ENCODE results near the gene DNAJC18. TPM values are rescaled to one million over a fixed set of nuclear protein-coding genes. Genes with fewer than 3 reads are reported as not detected.
A peak's percentile ranks its signal among the peaks of the same experiment; 100 is the strongest.
"Not testable (repeated sequence)": the region's sequence is repeated elsewhere in the genome, so short reads cannot be mapped to it uniquely, and the experiment has no call there.

Gene DNAJC18
- total RNA-seq, 1 experiment from 2014 or later: 4.4 TPM

- no peaks in the 10 kb centered on the region for H3F3A ChIP-seq (ENCODE audit: low read length, unreplicated experiment)
- no peaks in the 10 kb centered on the region for H4K20me1 ChIP-seq (ENCODE audit: low read length)
- peaks cover 20% of the 10 kb centered on the region for H3K4me1 ChIP-seq (ENCODE audit: insufficient read depth, low read length)
- TF ChIP-seq CTCF (conservative IDR thresholded peaks at IDR 0.05; ENCODE audit: low read depth, low read length) (0 out of 2 replicates have a peak, but pooled peaks have one; percentile 15), EZH2 (IDR thresholded peaks at IDR 0.05; ENCODE audit: low read length, unreplicated experiment) (no peak)
- no peaks in the 10 kb centered on the region for H3K9me2 ChIP-seq (replicated peaks; ENCODE audit: low read length)
- H3K9ac ChIP-seq (ENCODE audit: low read length): peak overlapping the region; percentile 52
- POLR2A ChIA-PET (ENCODE audit: unreplicated experiment): interaction anchor here (0.7 kb wide), 1 partner anchor 68 kb away, joined by 3 read pairs; no protein-coding TSS in a partner anchor
- ATAC-seq: peak; percentile 30
- H3K4me3 ChIP-seq (ENCODE audit: low read length): peak overlapping the region; percentile 53
- no peaks in the 10 kb centered on the region for H3K9me3 ChIP-seq (ENCODE audit: low read length)
- intact Hi-C loops (cut with micrococcal nuclease): no loop called here
- peak overlapping the region; percentile 77 for H3K4me2 ChIP-seq (ENCODE audit: low read length)
- CTCF ChIA-PET: no interaction called here
- no TSS peak for BruUV-seq (replicated peaks)
- H3K27ac ChIP-seq (ENCODE audit: low read length): peak overlapping the region; percentile 90
- H3K79me2 ChIP-seq (ENCODE audit: low read length): no peaks in the 10 kb centered on the region
- no peaks in the 10 kb centered on the region for H3K36me3 ChIP-seq (ENCODE audit: low read depth, low read length)
- peak overlapping the region; percentile 80 for H2AFZ ChIP-seq (ENCODE audit: low read length)
- no peak for DNase-seq
- no peaks in the 10 kb centered on the region for H3K27me3 ChIP-seq (ENCODE audit: low read length)
Observed at GRCh38 chr5:139481580-139482049, 42.3 kb upstream of the DNAJC18 start.

- TF ChIP-seq CTCF (conservative IDR thresholded peaks at IDR 0.05; ENCODE audit: low read depth, low read length) (no peak), EZH2 (IDR thresholded peaks at IDR 0.05; ENCODE audit: low read length, unreplicated experiment) (no peak), EZH2phosphoT487 (IDR thresholded peaks at IDR 0.05; ENCODE audit: borderline replicate concordance, low read length) (no peak)
- no peak for DNase-seq
- Histone ChIP-seq H3F3A (ENCODE audit: low read length, unreplicated experiment) (no peaks in the 10 kb centered on the region), H3K4me1 (ENCODE audit: insufficient read depth, low read length) (peaks cover 20% of the 10 kb centered on the region), H4K20me1 (ENCODE audit: low read length) (no peaks in the 10 kb centered on the region), H2AFZ (ENCODE audit: low read length) (no peak overlapping the region), H3K4me2 (ENCODE audit: low read length) (peak overlapping the region; percentile 77), H3K27me3 (ENCODE audit: low read length) (no peaks in the 10 kb centered on the region), H3K4me3 (ENCODE audit: low read length) (peak overlapping the region; percentile 53; the same call in 1 of the 2 replicates), H3K79me2 (ENCODE audit: low read length) (no peaks in the 10 kb centered on the region), H3K9ac (ENCODE audit: low read length) (peak overlapping the region; percentile 52; the same call in 1 of the 2 replicates), H3K9me2 (replicated peaks; ENCODE audit: low read length) (no peaks in the 10 kb centered on the region), H3K36me3 (ENCODE audit: low read depth, low read length) (no peaks in the 10 kb centered on the region), H3K9me3 (ENCODE audit: low read length) (no peaks in the 10 kb centered on the region), H3K27ac (ENCODE audit: low read length) (no peak overlapping the region)
- ATAC-seq: no peak
- intact Hi-C loops (cut with micrococcal nuclease): no loop called here
- BruUV-seq (replicated peaks): no TSS peak
- POLR2A ChIA-PET (ENCODE audit: unreplicated experiment): no interaction called here
- CTCF ChIA-PET: no interaction called here
Observed at GRCh38 chr5:139481122-139481533, 41.8 kb upstream of the DNAJC18 start.

GRCh38 chr5:139479729-139480128 is 40.4 kb upstream of the DNAJC18 start:
- H3K27ac ChIP-seq (ENCODE audit: low read length); H3K79me2 ChIP-seq (ENCODE audit: low read length); intact Hi-C loops (cut with micrococcal nuclease); ATAC-seq; POLR2A ChIA-PET (ENCODE audit: unreplicated experiment); H2AFZ ChIP-seq (ENCODE audit: low read length); H3F3A ChIP-seq (ENCODE audit: low read length, unreplicated experiment); H3K4me3 ChIP-seq (ENCODE audit: low read length); H3K36me3 ChIP-seq (ENCODE audit: low read depth, low read length); H3K9me3 ChIP-seq (ENCODE audit: low read length); H3K27me3 ChIP-seq (ENCODE audit: low read length); H3K9ac ChIP-seq (ENCODE audit: low read length); BruUV-seq (replicated peaks); H4K20me1 ChIP-seq (ENCODE audit: low read length); H3K9me2 ChIP-seq (replicated peaks; ENCODE audit: low read length); H3K4me2 ChIP-seq (ENCODE audit: low read length); DNase-seq: not testable (repeated sequence)
- CTCF ChIA-PET: interaction anchor here (0.7 kb wide), 1 partner anchor 37 kb away, joined by 3 read pairs; no protein-coding TSS in a partner anchor
- peaks cover 20% of the 10 kb centered on the region for H3K4me1 ChIP-seq (ENCODE audit: insufficient read depth, low read length)

- H3K9me2 ChIP-seq (replicated peaks; ENCODE audit: low read length); H3K4me3 ChIP-seq (ENCODE audit: low read length); DNase-seq; H3K36me3 ChIP-seq (ENCODE audit: low read depth, low read length); H3K4me2 ChIP-seq (ENCODE audit: low read length); H2AFZ ChIP-seq (ENCODE audit: low read length); H3K9me3 ChIP-seq (ENCODE audit: low read length); H3F3A ChIP-seq (ENCODE audit: low read length, unreplicated experiment); H3K27me3 ChIP-seq (ENCODE audit: low read length); CTCF ChIA-PET; H3K79me2 ChIP-seq (ENCODE audit: low read length); POLR2A ChIA-PET (ENCODE audit: unreplicated experiment); BruUV-seq (replicated peaks); ATAC-seq; intact Hi-C loops (cut with micrococcal nuclease); H3K9ac ChIP-seq (ENCODE audit: low read length); H4K20me1 ChIP-seq (ENCODE audit: low read length); H3K27ac ChIP-seq (ENCODE audit: low read length): not testable (repeated sequence)
- peaks cover 20% of the 10 kb centered on the region for H3K4me1 ChIP-seq (ENCODE audit: insufficient read depth, low read length)
Observed at GRCh38 chr5:139478657-139479423, 39.5 kb upstream of the DNAJC18 start.

Measured in PC-3 (cell line).